Mesendoderm (in vitro differentiated cells): ENCODE data around the gene AIMP1.
"Not testable (repeated sequence)": the region's sequence is repeated elsewhere in the genome, so short reads cannot be mapped to it uniquely, and the experiment has no call there.

Source experiments
- DNase-seq: peaks from one replicate; pipeline ENCODE4 v3.0.0; 2013
- H2AK5ac ChIP-seq: 2 replicates; pipeline ENCODE4 v1.6.1; 2013; ENCODE audit warnings: low read length, inconsistent platforms
- H2BK120ac ChIP-seq: 2 replicates; pipeline ENCODE4 v1.6.1; 2013; ENCODE audit warnings: low read depth, mild to moderate bottlenecking, low read length, moderate library complexity, mixed read lengths
- H2BK15ac ChIP-seq: replicated peaks from 2 replicates; pipeline ENCODE4 v1.6.1; 2013; ENCODE audit warnings: low read depth, mild to moderate bottlenecking, moderate library complexity
- H2BK5ac ChIP-seq: 2 replicates; pipeline ENCODE4 v1.6.1; 2013; ENCODE audit warnings: low read length, inconsistent platforms
- H3K18ac ChIP-seq: 2 replicates; pipeline ENCODE4 v1.6.1; 2013; ENCODE audit warnings: mild to moderate bottlenecking, low read length, mixed read lengths
- H3K23ac ChIP-seq: one replicate; pipeline ENCODE4 v1.6.1; 2013; ENCODE audit warnings: low read length
- H3K27ac ChIP-seq: 2 replicates; pipeline ENCODE4 v1.5.1; 2013; ENCODE audit warnings: low read depth, mild to moderate bottlenecking, inconsistent platforms, low read length, moderate library complexity
- H3K27me3 ChIP-seq: 2 replicates; pipeline ENCODE4 v1.6.1; 2013; ENCODE audit warnings: low read length, control low read depth, mild to moderate bottlenecking, inconsistent platforms; ENCODE audit not compliant: insufficient read depth, poor library complexity
- H3K36me3 ChIP-seq: 2 replicates; pipeline ENCODE4 v1.6.1; 2013; ENCODE audit warnings: low read length, inconsistent platforms; ENCODE audit not compliant: control insufficient read depth, insufficient read depth
- H3K4ac ChIP-seq: one replicate; pipeline ENCODE4 v1.6.1; 2013; ENCODE audit warnings: low read depth, mild to moderate bottlenecking, low read length, moderate library complexity
- H3K4me1 ChIP-seq: 2 replicates; pipeline ENCODE4 v1.6.1; 2013; ENCODE audit warnings: low read depth, low read length, inconsistent platforms; ENCODE audit not compliant: control insufficient read depth
- H3K4me2 ChIP-seq: 2 replicates; pipeline ENCODE4 v1.6.1; 2013; ENCODE audit warnings: low read length
- H3K4me3 ChIP-seq: 2 replicates; pipeline ENCODE4 v1.5.1; 2013; ENCODE audit warnings: mild to moderate bottlenecking, low read length
- H3K56ac ChIP-seq: one replicate; pipeline ENCODE4 v1.6.1; 2013; ENCODE audit warnings: low read length
- H3K79me1 ChIP-seq: 2 replicates; pipeline ENCODE4 v1.6.1; 2013; ENCODE audit warnings: low read length, inconsistent platforms
- H3K79me2 ChIP-seq: 2 replicates; pipeline ENCODE4 v1.6.1; 2013; ENCODE audit warnings: mild to moderate bottlenecking, low read length; ENCODE audit not compliant: control insufficient read depth, insufficient read depth
- H3K9ac ChIP-seq: 2 replicates; pipeline ENCODE4 v1.6.1; 2013; ENCODE audit warnings: low read length, inconsistent platforms
- H4K5ac ChIP-seq: one replicate; pipeline ENCODE4 v1.6.1; 2013; ENCODE audit warnings: low read length
- H4K8ac ChIP-seq: one replicate; pipeline ENCODE4 v1.6.1; 2013; ENCODE audit warnings: low read depth, mild to moderate bottlenecking, control low read depth, low read length, moderate library complexity
- WGBS: extraction: QIAGEN DNeasy Blood & Tissue Kit; methylation state at CpG from one replicate; pipeline ENCODE4 v1.1.7; 2013; ENCODE audit warnings: low lambda C conversion rate, missing lambda C conversion rate; ENCODE audit not compliant: insufficient coverage; ENCODE audit errors: extremely low coverage; 5-methylcytosine and 5-hydroxymethylcytosine counted together

Gene AIMP1

GRCh38 chr4:106373026-106373425, 56.7 kb downstream of the AIMP1 start:
- Histone ChIP-seq H4K5ac (no peak overlapping the region), H2BK120ac (no peak overlapping the region), H3K4me2 (no peak overlapping the region), H3K18ac (no peak overlapping the region), H3K79me1 (no peaks in the 10 kb centered on the region), H3K27ac (no peak overlapping the region), H3K27me3 (no peaks in the 10 kb centered on the region), H3K9ac (no peak overlapping the region), H3K23ac (no peak overlapping the region), H2BK15ac (no peak overlapping the region), H2BK5ac (no peak overlapping the region), H3K79me2 (no peaks in the 10 kb centered on the region), H3K4me1 (no peaks in the 10 kb centered on the region), H3K4me3 (no peak overlapping the region), H2AK5ac (no peak overlapping the region), H4K8ac (no peak overlapping the region), H3K56ac (no peak overlapping the region), H3K36me3 (no peaks in the 10 kb centered on the region), H3K4ac (no peak overlapping the region)
- DNase-seq: no peak
- WGBS: no CpG with 5 or more reads among the region's 3 CpGs

DNA sequence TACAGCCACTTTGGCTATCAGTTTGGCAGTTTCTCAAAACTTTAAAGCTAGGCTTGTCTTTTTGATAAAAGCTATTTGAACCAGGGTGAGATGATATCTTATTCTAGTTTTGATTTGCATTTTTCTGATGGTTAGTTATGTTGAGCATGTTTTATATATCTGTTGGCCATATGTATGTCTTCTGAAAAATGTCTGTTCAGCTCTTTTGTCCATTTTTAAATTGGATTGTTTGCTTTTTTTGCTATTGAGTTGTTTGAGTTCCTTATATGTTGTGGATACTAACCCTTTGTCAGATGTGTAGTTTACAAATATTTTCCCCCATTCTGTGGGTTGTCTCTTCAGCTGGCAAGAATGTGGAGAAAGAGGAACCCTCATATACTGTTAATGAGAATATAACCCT, 63.8 kb downstream of the AIMP1 start:
- no peak overlapping the region for H3K4me3 ChIP-seq
- H3K4ac ChIP-seq: no peak overlapping the region
- no peak overlapping the region for H3K9ac ChIP-seq
- no peak overlapping the region for H3K27ac ChIP-seq
- H2BK120ac ChIP-seq: no peak overlapping the region
- H3K79me1 ChIP-seq: no peaks in the 10 kb centered on the region
- DNase-seq: no peak
- H3K56ac ChIP-seq: no peak overlapping the region
- H2BK15ac ChIP-seq: no peak overlapping the region
- H3K4me2 ChIP-seq: no peak overlapping the region
- no peak overlapping the region for H2AK5ac ChIP-seq
- no peak overlapping the region for H4K5ac ChIP-seq
- H3K36me3 ChIP-seq: no peaks in the 10 kb centered on the region
- no peak overlapping the region for H3K18ac ChIP-seq
- H3K27me3 ChIP-seq: no peaks in the 10 kb centered on the region
- H3K23ac ChIP-seq: no peak overlapping the region
- no peaks in the 10 kb centered on the region for H3K79me2 ChIP-seq
- H2BK5ac ChIP-seq: no peak overlapping the region
- H3K4me1 ChIP-seq: no peaks in the 10 kb centered on the region
- no peak overlapping the region for H4K8ac ChIP-seq

GRCh38 chr4:106384878-106385277, 68.5 kb downstream of the AIMP1 start:
- H2BK15ac ChIP-seq: no peak overlapping the region
- no peak overlapping the region for H3K4ac ChIP-seq
- H3K23ac ChIP-seq: no peak overlapping the region
- H3K18ac ChIP-seq: no peak overlapping the region
- H2AK5ac ChIP-seq: no peak overlapping the region
- no peak overlapping the region for H3K27ac ChIP-seq
- H3K27me3 ChIP-seq: no peaks in the 10 kb centered on the region
- H3K36me3 ChIP-seq: no peaks in the 10 kb centered on the region
- H3K9ac ChIP-seq: no peak overlapping the region
- no peak overlapping the region for H3K4me2 ChIP-seq
- no peaks in the 10 kb centered on the region for H3K4me1 ChIP-seq
- H2BK120ac ChIP-seq: no peak overlapping the region
- no peak overlapping the region for H4K8ac ChIP-seq
- H3K79me2 ChIP-seq: no peaks in the 10 kb centered on the region
- no peak overlapping the region for H3K56ac ChIP-seq
- DNase-seq: no peak
- no peak overlapping the region for H4K5ac ChIP-seq
- no peak overlapping the region for H3K4me3 ChIP-seq
- H2BK5ac ChIP-seq: no peak overlapping the region
- no peaks in the 10 kb centered on the region for H3K79me1 ChIP-seq
- WGBS: no CpG with 5 or more reads among the region's 3 CpGs

- Histone ChIP-seq H3K4me1 (no peaks in the 10 kb centered on the region), H4K8ac (no peak overlapping the region), H3K4me3 (no peak overlapping the region), H3K36me3 (no peaks in the 10 kb centered on the region), H3K79me2 (no peaks in the 10 kb centered on the region), H3K18ac (no peak overlapping the region), H3K27ac (no peak overlapping the region), H3K56ac (no peak overlapping the region), H3K27me3 (no peaks in the 10 kb centered on the region), H2AK5ac (no peak overlapping the region), H4K5ac (no peak overlapping the region), H3K79me1 (no peaks in the 10 kb centered on the region), H3K4ac (no peak overlapping the region), H2BK15ac (no peak overlapping the region), H3K23ac (no peak overlapping the region), H3K4me2 (no peak overlapping the region), H3K9ac (no peak overlapping the region), H2BK120ac (no peak overlapping the region), H2BK5ac (no peak overlapping the region)
- no CpG with 5 or more reads among the region's 6 CpGs for WGBS
- no peak for DNase-seq
Observed at GRCh38 chr4:106385853-106386393, 69.6 kb downstream of the AIMP1 start.

- no peak overlapping the region for H3K18ac ChIP-seq
- no peaks in the 10 kb centered on the region for H3K79me2 ChIP-seq
- no peak for DNase-seq
- no peaks in the 10 kb centered on the region for H3K27me3 ChIP-seq
- H3K4me3 ChIP-seq: no peak overlapping the region
- H3K4me1 ChIP-seq: no peaks in the 10 kb centered on the region
- no CpG with 5 or more reads among the region's 2 CpGs for WGBS
- no peak overlapping the region for H3K4ac ChIP-seq
- H3K56ac ChIP-seq: no peak overlapping the region
- H3K4me2 ChIP-seq: no peak overlapping the region
- H4K8ac ChIP-seq: no peak overlapping the region
- H2BK120ac ChIP-seq: no peak overlapping the region
- no peak overlapping the region for H4K5ac ChIP-seq
- no peak overlapping the region for H2AK5ac ChIP-seq
- no peaks in the 10 kb centered on the region for H3K36me3 ChIP-seq
- H2BK15ac ChIP-seq: no peak overlapping the region
- no peak overlapping the region for H3K27ac ChIP-seq
- no peaks in the 10 kb centered on the region for H3K79me1 ChIP-seq
- no peak overlapping the region for H2BK5ac ChIP-seq
- no peak overlapping the region for H3K9ac ChIP-seq
- H3K23ac ChIP-seq: no peak overlapping the region
Observed at GRCh38 chr4:106395582-106395981, 79.2 kb downstream of the AIMP1 start.

DNA sequence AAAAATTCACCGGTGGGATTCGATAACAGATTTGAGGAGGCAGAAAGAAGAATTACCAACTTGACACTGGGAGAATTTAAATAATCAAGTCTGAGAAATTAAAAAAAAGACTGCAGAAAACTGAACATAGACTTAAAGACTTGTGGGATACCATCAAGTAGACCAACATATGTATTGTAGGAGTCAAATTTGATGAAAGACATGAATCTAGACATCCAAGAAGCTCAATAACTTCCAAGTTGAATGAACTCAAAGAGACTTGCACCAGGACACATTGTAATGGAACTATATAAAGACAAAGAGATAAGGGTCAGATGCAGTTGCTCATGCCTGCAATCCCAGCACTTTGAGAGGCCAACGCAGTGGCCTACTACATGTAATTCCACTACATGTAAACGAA, 82.5 kb downstream of the AIMP1 start:
- H4K5ac ChIP-seq, H3K4me1 ChIP-seq, H3K27me3 ChIP-seq, H3K36me3 ChIP-seq, H3K4ac ChIP-seq, H3K9ac ChIP-seq, H2BK5ac ChIP-seq, H3K4me3 ChIP-seq, H3K18ac ChIP-seq, H2BK120ac ChIP-seq, H3K27ac ChIP-seq, H3K56ac ChIP-seq, H3K79me2 ChIP-seq, H3K79me1 ChIP-seq, H3K4me2 ChIP-seq, H3K23ac ChIP-seq, H2BK15ac ChIP-seq, H4K8ac ChIP-seq, H2AK5ac ChIP-seq, DNase-seq: not testable (repeated sequence)
- WGBS: no CpG with 5 or more reads among the region's 4 CpGs
